ENCODE data around the gene RAET1L. TPM values are rescaled to one million over a fixed set of nuclear protein-coding genes. Genes with fewer than 3 reads are reported as not detected.
"Not testable (repeated sequence)": the region's sequence is repeated elsewhere in the genome, so short reads cannot be mapped to it uniquely, and the experiment has no call there.

The RAET1L gene
- total and polyA plus RNA-seq, 2 of the 4 experiments (the other 2 are of a cell fraction) = not detected

- WGBS, 2 experiments (ENCODE audit: extremely low coverage in 2 of 2, insufficient read length in 1 of 2) = no CpG with 5 or more reads among the region's 2 CpGs
- H3K4ac ChIP-seq (ENCODE audit: low read depth, low read length); H4K5ac ChIP-seq (ENCODE audit: low read depth, low read length); H2BK5ac ChIP-seq (ENCODE audit: low read depth, low read length, poor library complexity, severe bottlenecking); POLR2A ChIA-PET (ENCODE audit: unreplicated experiment); H2AFZ ChIP-seq (replicated peaks; ENCODE audit: low read length, poor library complexity); H4K20me1 ChIP-seq (ENCODE audit: insufficient read depth, low read length); H4K8ac ChIP-seq (ENCODE audit: low read depth in 2 of 2, low read length in 2 of 2); CTCF ChIA-PET; H3K79me1 ChIP-seq (ENCODE audit: low read depth in 1 of 2, low read length in 2 of 2); H3K56ac ChIP-seq (ENCODE audit: extremely low read depth, insufficient read depth, low read length); ATAC-seq (ENCODE audit: low read depth); H3K9ac ChIP-seq (ENCODE audit: low read depth, low read length); H3K4me1 ChIP-seq (ENCODE audit: control insufficient read depth, insufficient read depth, low read length); dilution Hi-C loops (cut with HindIII; ENCODE audit: low sequenced_read_pairs, unreplicated experiment); DNase-seq; H3K27ac ChIP-seq (ENCODE audit: insufficient read depth, low read length); H3K9me3 ChIP-seq (ENCODE audit: control insufficient read depth, insufficient read depth, low read length); H3K36me3 ChIP-seq (ENCODE audit: control insufficient read depth, insufficient read depth, low read length); BruUV-seq (replicated peaks); H2AK9ac ChIP-seq (replicated peaks; ENCODE audit: low read depth, low read length, poor library complexity); H3K4me2 ChIP-seq (ENCODE audit: low read depth, low read length); H3K14ac ChIP-seq (replicated peaks; ENCODE audit: low read depth, low read length); H2AK5ac ChIP-seq (ENCODE audit: low read depth, low read length); intact Hi-C loops (cut with micrococcal nuclease); H2BK120ac ChIP-seq (ENCODE audit: low read depth, low read length); H3K18ac ChIP-seq (ENCODE audit: low read depth, low read length); H3K9me1 ChIP-seq (ENCODE audit: insufficient read depth, low read length); H4K91ac ChIP-seq (ENCODE audit: insufficient read depth, low read depth, low read length); H3K4me3 ChIP-seq (ENCODE audit: insufficient read depth, low read depth, low read length); H3K23ac ChIP-seq (ENCODE audit: low read depth, low read length); H2BK20ac ChIP-seq (ENCODE audit: low read depth, low read length); in situ Hi-C loops (cut with MboI; ENCODE audit: low sequenced_read_pairs); H2BK15ac ChIP-seq (ENCODE audit: low read depth, low read length): not testable (repeated sequence)
- H3K27me3 ChIP-seq (ENCODE audit: control insufficient read depth, insufficient read depth, low read length) = peaks cover 59% of the 10 kb centered on the region
Observed at GRCh38 chr6:150024021-150024420, 1.3 kb downstream of the RAET1L start.

GRCh38 chr6:150021870-150022269 is 3.5 kb downstream of the RAET1L start:
- intact Hi-C loops (cut with micrococcal nuclease); POLR2A ChIA-PET (ENCODE audit: unreplicated experiment); H2AK9ac ChIP-seq (replicated peaks; ENCODE audit: low read depth, low read length, poor library complexity); H4K5ac ChIP-seq (ENCODE audit: low read depth, low read length); H2BK20ac ChIP-seq (ENCODE audit: low read depth, low read length); H4K20me1 ChIP-seq (ENCODE audit: insufficient read depth, low read length); H3K9me3 ChIP-seq (ENCODE audit: control insufficient read depth, insufficient read depth, low read length); BruUV-seq (replicated peaks); DNase-seq; dilution Hi-C loops (cut with HindIII; ENCODE audit: low sequenced_read_pairs, unreplicated experiment); H3K9me1 ChIP-seq (ENCODE audit: insufficient read depth, low read length); H4K8ac ChIP-seq (ENCODE audit: low read depth in 2 of 2, low read length in 2 of 2); CTCF ChIA-PET; H3K36me3 ChIP-seq (ENCODE audit: control insufficient read depth, insufficient read depth, low read length); H3K79me1 ChIP-seq (ENCODE audit: low read depth in 1 of 2, low read length in 2 of 2); H3K9ac ChIP-seq (ENCODE audit: low read depth, low read length); H3K56ac ChIP-seq (ENCODE audit: extremely low read depth, insufficient read depth, low read length); H3K4me2 ChIP-seq (ENCODE audit: low read depth, low read length); H3K18ac ChIP-seq (ENCODE audit: low read depth, low read length); H3K23ac ChIP-seq (ENCODE audit: low read depth, low read length); H3K4ac ChIP-seq (ENCODE audit: low read depth, low read length); ATAC-seq (ENCODE audit: low read depth); H3K14ac ChIP-seq (replicated peaks; ENCODE audit: low read depth, low read length); H4K91ac ChIP-seq (ENCODE audit: insufficient read depth, low read depth, low read length); H3K4me3 ChIP-seq (ENCODE audit: insufficient read depth, low read depth, low read length); H2BK15ac ChIP-seq (ENCODE audit: low read depth, low read length); H2AFZ ChIP-seq (replicated peaks; ENCODE audit: low read length, poor library complexity); H2BK120ac ChIP-seq (ENCODE audit: low read depth, low read length); H2BK5ac ChIP-seq (ENCODE audit: low read depth, low read length, poor library complexity, severe bottlenecking); H3K4me1 ChIP-seq (ENCODE audit: control insufficient read depth, insufficient read depth, low read length); in situ Hi-C loops (cut with MboI; ENCODE audit: low sequenced_read_pairs); H3K27ac ChIP-seq (ENCODE audit: insufficient read depth, low read length); H2AK5ac ChIP-seq (ENCODE audit: low read depth, low read length): not testable (repeated sequence)
- peaks cover 44% of the 10 kb centered on the region for H3K27me3 ChIP-seq (ENCODE audit: control insufficient read depth, insufficient read depth, low read length)
- WGBS, 2 experiments (ENCODE audit: extremely low coverage in 2 of 2, insufficient read length in 1 of 2) = no CpG with 5 or more reads among the region's 6 CpGs

All from IMR-90 (cell line).